DMS53 (cell line): ENCODE results near the gene ATP8A2.
A peak's percentile ranks its signal among the peaks of the same experiment; 100 is the strongest.
"Not testable (repeated sequence)": the region's sequence is repeated elsewhere in the genome, so short reads cannot be mapped to it uniquely, and the experiment has no call there.

ENCODE experiments used
- DNase-seq: peaks from one replicate; lab custom pipeline; 2025; lab: John Stamatoyannopoulos, UW

ATP8A2 gene

GRCh38 chr13:25548991-25549390 lies 177.2 kb downstream of the ATP8A2 start:
- not testable (repeated sequence) for DNase-seq

DNA sequence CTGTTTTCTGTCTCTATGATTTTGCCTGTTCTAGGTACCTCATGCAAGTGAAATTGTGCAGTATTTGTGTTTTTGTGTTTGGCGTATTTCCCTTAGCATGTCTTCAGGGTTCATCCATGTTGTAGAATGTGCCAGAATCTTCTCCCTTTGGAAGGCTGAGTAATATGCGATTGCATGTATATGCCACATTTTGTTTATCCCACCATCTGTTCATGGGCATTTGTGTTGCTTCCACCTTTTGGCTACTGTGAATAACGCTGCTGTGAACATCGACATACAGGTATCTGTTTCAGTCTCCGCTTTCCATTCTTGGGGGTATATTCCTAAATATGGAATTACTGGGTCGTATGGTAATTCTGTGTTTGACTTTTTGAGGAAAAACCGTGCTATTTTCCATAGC lies 190.0 kb downstream of the ATP8A2 start:
- DNase-seq = no peak

DNA sequence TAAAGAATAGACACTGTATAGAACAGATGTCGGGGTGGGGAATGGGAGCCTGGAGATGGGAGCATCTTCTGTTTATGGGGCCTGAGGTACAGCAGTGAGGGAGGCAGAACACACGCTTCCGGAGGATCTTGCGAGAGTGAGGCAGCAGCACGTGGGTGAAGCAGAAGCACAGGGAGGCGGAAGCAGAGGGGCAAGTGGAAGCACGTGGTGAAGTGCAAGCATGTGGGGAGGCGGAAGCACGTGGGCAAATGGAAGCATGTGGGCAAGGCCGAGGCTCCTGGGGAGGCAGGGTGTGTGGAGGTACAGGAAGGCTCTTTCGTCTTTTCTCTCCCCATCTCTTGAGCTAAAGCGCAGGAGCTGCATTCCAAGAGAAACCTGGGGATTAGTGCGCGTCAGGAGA lies 198.4 kb downstream of the ATP8A2 start:
- DNase-seq = no peak

DNA sequence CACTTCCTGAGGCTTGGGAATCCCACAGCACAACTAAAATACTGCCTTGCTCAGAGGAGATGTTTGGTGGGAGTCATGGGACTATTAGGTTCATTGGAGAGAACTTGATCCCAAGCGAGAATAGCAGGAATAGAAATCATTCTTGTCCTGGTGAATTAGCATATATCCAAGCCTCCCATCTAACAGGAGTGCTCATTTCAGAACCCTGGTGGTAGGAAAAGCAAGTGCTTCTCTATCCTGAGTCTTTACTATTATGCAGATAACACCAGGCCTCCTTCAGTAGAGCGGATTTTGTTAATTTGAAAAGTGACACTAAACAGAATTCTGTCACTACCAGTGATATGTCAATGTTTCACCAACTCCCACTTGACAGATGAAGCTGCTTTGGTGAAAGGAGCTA lies 199.5 kb downstream of the ATP8A2 start:
- DNase-seq = no peak

DNA sequence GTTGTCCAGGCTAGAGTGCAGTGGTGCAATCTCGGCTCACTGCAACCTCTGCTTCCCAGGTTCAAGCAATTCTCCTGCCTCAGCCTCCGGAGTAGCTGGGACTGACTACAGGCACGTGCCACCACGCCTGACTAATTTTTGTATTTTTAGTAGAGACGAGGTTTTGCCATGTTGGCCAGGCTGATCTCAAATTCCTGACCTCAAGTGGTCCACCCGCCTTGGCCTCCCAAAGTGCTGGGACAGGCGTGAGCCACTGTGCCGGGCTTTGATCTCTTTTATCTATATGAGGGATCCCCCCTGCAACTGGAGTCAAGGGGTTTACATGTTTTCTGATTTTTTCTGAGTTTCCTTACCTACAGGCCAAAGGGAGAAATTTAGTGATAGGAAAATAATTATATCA lies 200.4 kb downstream of the ATP8A2 start:
- not testable (repeated sequence) for DNase-seq

DNA sequence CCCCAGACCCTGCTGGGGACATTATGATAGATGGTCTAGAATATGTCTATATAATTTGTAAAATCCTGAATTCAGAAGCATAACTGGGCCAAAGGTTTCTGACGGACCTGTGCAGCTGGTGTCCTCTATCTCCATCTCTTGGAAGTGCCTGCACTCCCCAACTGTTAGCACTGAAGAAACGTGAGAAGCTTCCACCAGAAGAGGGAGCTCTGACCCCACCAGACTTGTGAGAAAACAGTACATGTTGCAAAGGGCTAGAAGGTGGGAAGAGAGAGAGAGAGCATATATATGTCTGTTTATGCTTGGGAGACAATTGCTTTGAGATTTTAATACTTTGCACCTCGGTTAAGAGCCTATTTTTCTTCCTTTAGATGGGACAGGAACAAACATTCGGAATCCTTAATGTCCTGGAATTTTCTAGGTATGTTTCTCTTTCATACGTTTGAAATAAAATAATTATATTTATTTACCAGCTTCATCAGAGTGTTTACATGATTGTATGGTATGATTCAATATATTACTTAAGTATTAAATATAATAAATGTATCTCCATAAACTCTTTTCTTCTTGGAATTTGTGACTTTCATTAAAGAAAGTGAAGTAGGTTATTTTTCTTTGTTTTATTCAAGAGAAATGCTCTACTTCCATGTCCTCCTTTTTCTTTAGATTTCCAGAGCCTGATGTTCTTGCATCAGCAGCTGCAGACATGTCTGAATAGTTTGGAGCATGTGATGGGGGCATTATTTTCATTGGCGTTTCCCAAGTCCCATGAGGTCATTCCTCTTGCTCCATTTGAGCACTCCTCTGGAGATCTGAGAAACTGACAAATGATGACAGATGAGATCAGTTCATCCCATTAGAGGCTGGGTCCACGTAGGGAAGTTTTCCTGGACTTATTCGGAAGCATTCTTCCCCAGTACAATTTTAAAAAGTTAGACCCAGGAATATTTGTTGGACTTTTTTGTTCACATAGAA lies 202.9 kb downstream of the ATP8A2 start:
- peak; percentile 93 for DNase-seq

DNA sequence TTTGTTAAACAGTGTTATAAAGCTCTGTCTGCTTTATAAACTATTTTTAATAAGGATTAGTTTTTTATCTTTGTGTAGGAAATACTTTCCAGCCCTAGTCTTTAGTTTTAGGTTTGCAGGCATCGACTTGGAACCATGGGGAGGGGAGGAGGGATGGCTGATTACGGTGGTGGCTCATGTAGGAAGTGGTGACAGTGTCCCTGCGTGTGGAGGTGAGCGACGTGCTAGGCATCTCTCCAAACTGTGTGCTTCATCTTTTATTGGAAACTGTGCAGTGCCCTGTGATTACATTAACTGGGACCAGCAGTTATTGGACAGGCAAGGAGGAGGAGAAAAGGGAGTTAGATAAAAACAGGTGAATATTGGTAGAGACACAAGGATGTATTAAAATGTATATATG lies 203.8 kb downstream of the ATP8A2 start:
- DNase-seq = no peak

GRCh38 chr13:25578526-25578925 lies 206.8 kb downstream of the ATP8A2 start:
- no peak for DNase-seq

GRCh38 chr13:25579221-25579620 lies 207.4 kb downstream of the ATP8A2 start:
- no peak for DNase-seq

- DNase-seq = no peak
Measured at GRCh38 chr13:25581351-25581750, 209.6 kb downstream of the ATP8A2 start.

- no peak for DNase-seq
Measured at GRCh38 chr13:25584087-25584486, 212.3 kb downstream of the ATP8A2 start.

DNA sequence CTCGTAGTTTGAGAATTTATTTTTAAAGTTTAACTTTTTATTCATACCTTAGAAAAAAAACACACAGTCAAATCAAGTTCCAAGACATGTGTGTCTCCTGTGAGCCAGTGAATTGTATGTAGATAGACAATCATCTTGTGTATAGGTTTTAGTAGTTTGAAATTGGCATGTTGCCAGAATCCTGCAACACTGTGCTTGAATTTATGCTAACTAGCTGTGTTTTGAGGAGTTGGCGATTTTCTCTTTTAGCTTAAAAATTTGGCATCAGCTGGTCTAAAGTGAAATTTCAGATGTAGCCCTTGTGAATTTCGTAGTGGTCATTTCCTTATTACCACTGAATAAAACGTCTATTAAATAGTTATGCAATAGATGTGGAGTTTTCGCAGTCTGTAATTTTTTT lies 213.2 kb downstream of the ATP8A2 start:
- peak; percentile 8 for DNase-seq

DNA sequence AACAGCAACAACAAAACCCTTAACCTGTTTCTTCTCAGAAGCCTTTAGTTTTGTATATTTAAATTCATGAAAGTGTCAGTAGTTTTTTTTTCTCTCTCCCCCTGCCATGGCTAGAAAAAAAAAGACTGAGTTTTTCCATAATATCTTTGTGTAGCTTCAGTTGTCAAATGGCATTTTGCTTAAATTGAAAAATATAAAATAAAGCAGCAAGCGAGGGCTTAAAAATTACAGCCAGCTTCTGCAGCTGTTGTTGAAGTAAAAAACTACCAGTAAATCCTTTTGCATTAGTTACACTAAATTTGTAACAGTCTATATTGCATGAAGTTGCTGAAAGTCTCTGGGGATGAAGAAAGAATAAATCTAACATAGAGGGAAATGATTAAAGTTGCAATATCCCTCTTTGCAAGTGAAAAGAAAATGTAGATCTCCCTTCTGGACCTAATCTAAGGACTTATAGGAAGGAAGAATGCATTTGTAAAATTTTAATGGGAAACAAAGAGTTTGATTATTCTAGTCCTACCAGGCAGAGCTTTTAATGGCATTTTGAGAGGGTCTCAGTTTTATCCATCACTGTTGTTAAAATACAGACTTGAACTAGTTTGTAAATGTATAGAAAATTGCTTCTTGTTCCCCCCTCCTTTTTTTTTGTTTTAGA lies 215.7 kb downstream of the ATP8A2 start:
- no peak for DNase-seq

- no peak for DNase-seq
Measured at GRCh38 chr13:25588336-25589060, 216.7 kb downstream of the ATP8A2 start.

- no peak for DNase-seq
Measured at GRCh38 chr13:25598421-25598820, 226.6 kb downstream of the ATP8A2 start.

GRCh38 chr13:25602176-25602575 lies 230.4 kb downstream of the ATP8A2 start:
- DNase-seq = no peak

GRCh38 chr13:25604106-25604505 lies 232.3 kb downstream of the ATP8A2 start:
- no peak for DNase-seq

GRCh38 chr13:25607096-25607495 lies 235.3 kb downstream of the ATP8A2 start:
- DNase-seq = no peak

- DNase-seq = peak; percentile 66
Measured at GRCh38 chr13:25608181-25608580, 236.4 kb downstream of the ATP8A2 start.

GRCh38 chr13:25616674-25617073 lies 244.9 kb downstream of the ATP8A2 start:
- no peak for DNase-seq

DNA sequence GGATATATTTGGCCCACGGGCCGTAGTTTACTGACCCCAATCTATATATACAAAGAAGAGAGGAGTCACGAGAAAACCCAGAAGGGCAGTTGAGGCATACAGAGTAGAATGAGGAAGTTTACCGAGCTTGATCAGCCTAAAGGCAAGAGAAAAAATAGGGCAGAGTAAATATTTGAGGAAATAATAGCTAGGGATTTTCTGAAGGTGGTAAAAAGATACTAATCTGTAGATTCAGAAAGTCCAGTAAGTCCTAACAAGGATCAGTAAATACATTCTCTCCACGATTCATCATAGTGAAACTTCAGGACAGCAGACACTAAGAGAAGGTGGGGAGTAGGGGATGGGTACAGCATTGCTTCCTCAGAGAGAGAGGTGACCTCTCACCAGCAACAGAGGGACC lies 248.1 kb downstream of the ATP8A2 start:
- peak; percentile 16 for DNase-seq

GRCh38 chr13:25625414-25625813 lies 253.6 kb downstream of the ATP8A2 start:
- no peak for DNase-seq
